Endothelial cell of umbilical vein (primary cell): ENCODE results near the gene PDGFA. TPM values are rescaled to one million over a fixed set of nuclear protein-coding genes. Genes with fewer than 3 reads are reported as not detected.

Experiments used
- BruUV-seq: library from RNA; stranded (reverse); fragments of 400-500 nt; replicated peaks from 2 replicates; lab custom pipeline; 2021; lab: Mats Ljungman, UMichigan
- CTCF ChIA-PET: fragments of 300-600, 350-600 bp; sonication (Branson Sonifier 250); formaldehyde crosslinking; loops from one replicate; lab custom pipeline; 2021; ENCODE audit warnings: antibody characterized with exemption, inconsistent platforms; lab: Charles Lee
- POLR2A ChIA-PET: fragments of 300-600, 350-600 bp; sonication (Branson Sonifier 250); formaldehyde crosslinking; loops from one replicate; lab custom pipeline; 2021; ENCODE audit warnings: antibody characterized with exemption, inconsistent platforms; lab: Charles Lee
- DNase-seq: peaks from one replicate; pipeline ENCODE4 v3.0.0-alpha.2; 2011; ENCODE audit warnings: low read depth, low spot score
- FAIRE-seq: peaks from 2 replicates; lab custom pipeline; 2011; peaks lifted over from hg19 to GRCh38; lab: Jason Lieb, UNC
- H2AFZ ChIP-seq: 2 replicates; pipeline ENCODE4 v1.6.0; 2012; ENCODE audit warnings: low read depth, low read length, control low read depth, inconsistent platforms
- H3K27ac ChIP-seq: 2 replicates; pipeline ENCODE4 v1.5.1; 2011; ENCODE audit warnings: low read depth, mild to moderate bottlenecking, control low read depth, low read length, moderate library complexity; ENCODE audit not compliant: insufficient read depth
- H3K27me3 ChIP-seq, 2 experiments: 2 replicates each; pipeline versions ENCODE4 v1.6.0 to v1.6.1; 2011; ENCODE audit warnings: low read length in 2 of 2, mixed read lengths in 1 of 2; ENCODE audit not compliant: control insufficient read depth in 2 of 2, insufficient read depth in 2 of 2
- H3K36me3 ChIP-seq, 2 experiments: 2 replicates in 1 of 2; 3 replicates in 1 of 2; pipeline ENCODE4 v1.5.1; 2011; ENCODE audit warnings: low read length in 2 of 2, mild to moderate bottlenecking in 1 of 2, moderate library complexity in 1 of 2; ENCODE audit not compliant: control insufficient read depth in 2 of 2, insufficient read depth in 2 of 2; ENCODE audit errors: extremely low read depth in 1 of 2
- H3K4me1 ChIP-seq: 3 replicates; pipeline ENCODE4 v1.5.1; 2011; ENCODE audit warnings: mild to moderate bottlenecking, low read length; ENCODE audit not compliant: control insufficient read depth, insufficient read depth; ENCODE audit errors: extremely low read depth
- H3K4me2 ChIP-seq: 2 replicates; pipeline ENCODE4 v1.6.1; 2011; ENCODE audit warnings: low read length, control low read depth, mixed read lengths; ENCODE audit not compliant: insufficient read depth
- H3K4me3 ChIP-seq, 3 experiments: fragments of 200-600 bp in 1 of 3; sonication (generic), shearing (Covaris generic) in 1 of 3; replicated peaks in 1 of 3; 2 replicates each; pipeline ENCODE4 v1.5.1; 2011 to 2016; ENCODE audit warnings: control low read depth in 3 of 3, low read length in 3 of 3, mild to moderate bottlenecking in 2 of 3, inconsistent platforms in 1 of 3, low read depth in 1 of 3, moderate library complexity in 1 of 3; ENCODE audit not compliant: insufficient read depth in 1 of 3
- H3K79me2 ChIP-seq: 2 replicates; pipeline ENCODE4 v1.6.0; 2012; ENCODE audit warnings: low read length, inconsistent platforms; ENCODE audit not compliant: control insufficient read depth, insufficient read depth
- H3K9ac ChIP-seq: replicated peaks from 2 replicates; pipeline ENCODE3; 2011; ENCODE audit warnings: low read length, control low read depth; ENCODE audit not compliant: insufficient read depth; ENCODE audit errors: extremely low read depth
- H3K9me1 ChIP-seq: replicated peaks from 3 replicates; pipeline ENCODE4 v1.6.0; 2011; ENCODE audit warnings: mild to moderate bottlenecking, low read length; ENCODE audit not compliant: control insufficient read depth, insufficient read depth; ENCODE audit errors: extremely low read depth
- H3K9me3 ChIP-seq: replicated peaks from 2 replicates; pipeline ENCODE4 v1.5.1; 2012; ENCODE audit warnings: low read length, inconsistent platforms; ENCODE audit not compliant: control insufficient read depth, insufficient read depth
- H4K20me1 ChIP-seq: replicated peaks from 2 replicates; pipeline ENCODE3; 2011; ENCODE audit warnings: mild to moderate bottlenecking, low read length; ENCODE audit not compliant: control insufficient read depth, insufficient read depth; ENCODE audit errors: extremely low read depth
- EZH2 ChIP-seq: IDR thresholded peaks from 2 replicates; pipeline ENCODE4 v1.6.1; 2012; ENCODE audit warnings: borderline replicate concordance, low read depth, mild to moderate bottlenecking, moderate library complexity, low read length, inconsistent platforms; ENCODE audit not compliant: severe bottlenecking
- FOS ChIP-seq: IDR thresholded peaks from 2 replicates; pipeline ENCODE4 v1.6.1; 2011; ENCODE audit warnings: mild to moderate bottlenecking, low read length, moderate library complexity, borderline replicate concordance; ENCODE audit not compliant: insufficient read depth
- GATA2 ChIP-seq: IDR thresholded peaks from 2 replicates; pipeline ENCODE4 v1.7.0; 2011; ENCODE audit warnings: low read depth, mild to moderate bottlenecking, moderate library complexity, mixed read lengths, low read length; ENCODE audit not compliant: insufficient read length, insufficient read depth
- JUN ChIP-seq: IDR thresholded peaks from 2 replicates; pipeline ENCODE4 v1.6.1; 2011; ENCODE audit warnings: borderline replicate concordance, low read depth; ENCODE audit not compliant: insufficient read length, insufficient read depth
- MAX ChIP-seq: IDR thresholded peaks from 2 replicates; pipeline ENCODE4 v1.6.1; 2011; ENCODE audit not compliant: insufficient read depth, insufficient read length
- MYC ChIP-seq: IDR thresholded peaks from one replicate; pipeline ENCODE4 v1.6.1; 2011; ENCODE audit warnings: mild to moderate bottlenecking, low read depth, low read length
- POLR2A ChIP-seq: IDR thresholded peaks from 2 replicates; pipeline ENCODE4 v1.6.1; 2012; ENCODE audit warnings: low read depth, mild to moderate bottlenecking, control low read depth, low read length
- POLR2AphosphoS5 ChIP-seq: IDR thresholded peaks from 2 replicates; pipeline ENCODE4 v1.6.1; 2012; ENCODE audit warnings: low read depth, mild to moderate bottlenecking, control low read depth, low read length, moderate library complexity; ENCODE audit not compliant: insufficient read depth
- dilution Hi-C: fragments of 300-500 bp; cut with MboI; formaldehyde crosslinking; loops from one replicate; pipeline ENCODE4 v1.15.0; 2019; ENCODE audit warnings: low sequenced_read_pairs; ENCODE audit not compliant: extremely low pct_ligation_motif_present
- intact Hi-C: fragments of 100-400 bp; cut with micrococcal nuclease; formaldehyde crosslinking; loops from one replicate; pipeline ENCODE4 v1.10.0; 2022
- polyA plus RNA-seq, 4 experiments: library from polyadenylated mRNA; depleted of rRNA in 3 of 4; stranded (reverse) in 3 of 4; unstranded in 1 of 4; fragments of >200 nt; gene quantifications; 2 replicates each; pipeline versions ENCODE4 v1.2.1 to v1.2.3, GENCODE V29; 2011 to 2012; ENCODE audit warnings: missing spikeins in 1 of 4
- total RNA-seq: library from RNA; stranded (reverse); gene quantifications from 2 replicates; pipeline ENCODE4 v1.2.3, GENCODE V29; 2021
- TF ChIP-seq, protein P1 (sequence below), 2 donors: IDR thresholded peaks; 1 replicate in 1 of 2; 2 replicates in 1 of 2; pipeline ENCODE4 v1.5.1; 2011; ENCODE audit warnings: low read length in 2 of 2, mild to moderate bottlenecking in 2 of 2, moderate library complexity in 2 of 2, control low read depth in 1 of 2, inconsistent platforms in 1 of 2, low read depth in 1 of 2; ENCODE audit not compliant: insufficient read depth in 1 of 2; ENCODE audit errors: extremely low read depth in 1 of 2

The PDGFA gene
- total and polyA plus RNA-seq, 2 donors (not counting 3 experiments of a cell fraction or from before 2014, with no cell fraction given), result 17.4 to 62.4 TPM

DNA sequence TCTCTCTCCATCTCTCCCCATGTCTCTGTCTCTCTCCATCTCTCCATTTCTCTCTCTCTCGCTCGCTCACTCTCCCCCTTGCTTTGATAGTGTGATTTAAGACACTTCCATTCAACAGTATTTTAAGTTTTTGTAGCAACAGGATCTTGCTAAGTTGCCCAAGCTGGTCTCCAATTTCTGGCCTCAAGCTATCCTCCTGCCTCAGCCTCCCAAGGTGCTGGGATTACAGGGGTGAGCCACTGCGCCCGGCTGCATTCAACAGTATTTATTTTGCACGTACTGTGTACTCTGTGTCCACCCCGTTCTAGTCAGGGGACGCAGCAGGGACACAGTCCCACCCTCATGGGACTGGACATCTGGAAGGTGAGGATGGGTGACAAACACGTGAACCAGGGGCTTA is 14.4 kb upstream of the PDGFA start:
- Histone ChIP-seq H3K9ac (no peak overlapping the region), H2AFZ (no peak overlapping the region), H3K4me3 (no peak overlapping the region), H3K4me2 (no peak overlapping the region), H3K4me1 (peaks cover 15% of the 10 kb centered on the region), H3K9me1 (no peaks in the 10 kb centered on the region), H3K27ac (no peak overlapping the region), H3K27me3 (no peaks in the 10 kb centered on the region), H3K79me2 (no peaks in the 10 kb centered on the region), H4K20me1 (no peaks in the 10 kb centered on the region), H3K36me3 (no peaks in the 10 kb centered on the region), H3K9me3 (no peaks in the 10 kb centered on the region)
- ChIA-PET POLR2A (no interaction called here), CTCF (no interaction called here)
- dilution Hi-C loops, result no loop called here
- FAIRE-seq (no peak), DNase-seq (no peak)
- no TSS peak for BruUV-seq
- TF ChIP-seq, protein P1, sequence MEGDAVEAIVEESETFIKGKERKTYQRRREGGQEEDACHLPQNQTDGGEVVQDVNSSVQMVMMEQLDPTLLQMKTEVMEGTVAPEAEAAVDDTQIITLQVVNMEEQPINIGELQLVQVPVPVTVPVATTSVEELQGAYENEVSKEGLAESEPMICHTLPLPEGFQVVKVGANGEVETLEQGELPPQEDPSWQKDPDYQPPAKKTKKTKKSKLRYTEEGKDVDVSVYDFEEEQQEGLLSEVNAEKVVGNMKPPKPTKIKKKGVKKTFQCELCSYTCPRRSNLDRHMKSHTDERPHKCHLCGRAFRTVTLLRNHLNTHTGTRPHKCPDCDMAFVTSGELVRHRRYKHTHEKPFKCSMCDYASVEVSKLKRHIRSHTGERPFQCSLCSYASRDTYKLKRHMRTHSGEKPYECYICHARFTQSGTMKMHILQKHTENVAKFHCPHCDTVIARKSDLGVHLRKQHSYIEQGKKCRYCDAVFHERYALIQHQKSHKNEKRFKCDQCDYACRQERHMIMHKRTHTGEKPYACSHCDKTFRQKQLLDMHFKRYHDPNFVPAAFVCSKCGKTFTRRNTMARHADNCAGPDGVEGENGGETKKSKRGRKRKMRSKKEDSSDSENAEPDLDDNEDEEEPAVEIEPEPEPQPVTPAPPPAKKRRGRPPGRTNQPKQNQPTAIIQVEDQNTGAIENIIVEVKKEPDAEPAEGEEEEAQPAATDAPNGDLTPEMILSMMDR (IDR thresholded peaks at IDR 0.05; ENCODE audit: extremely low read depth in 1 of 2, insufficient read depth in 1 of 2, low read depth in 1 of 2, low read length in 2 of 2), result no peak
- TF ChIP-seq POLR2A (no peak), EZH2 (no peak), MYC (no peak), FOS (no peak), POLR2AphosphoS5 (no peak), GATA2 (no peak), MAX (no peak), JUN (no peak)
- intact Hi-C loops, result no loop called here
